ENCODE results near the gene TTC23.

DNA sequence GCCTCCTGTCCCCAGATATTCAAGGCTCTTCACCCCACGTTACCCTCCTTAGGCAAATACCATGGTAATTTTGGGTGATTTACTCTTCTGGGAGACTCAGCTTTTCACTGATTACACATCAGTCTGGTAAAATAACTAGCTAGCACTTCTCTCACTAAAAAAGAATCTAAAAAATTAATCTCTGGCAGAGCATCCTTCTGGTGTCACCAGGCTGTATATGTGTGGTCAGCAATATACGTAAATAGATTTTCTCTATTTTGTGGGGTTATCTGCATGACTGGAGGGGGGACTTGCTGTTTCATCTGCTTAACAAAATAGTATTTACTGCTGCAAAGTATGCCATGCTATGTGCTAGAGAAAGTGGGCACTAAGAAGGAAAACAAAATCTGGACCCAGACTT, 47.0 kb upstream of the TTC23 start:
- TF ChIP-seq POLR2A (IDR thresholded peaks at IDR 0.05; ENCODE audit: low read depth) (no peak), EP300 (IDR thresholded peaks at IDR 0.05) (no peak)
- TF ChIP-seq, protein P1, sequence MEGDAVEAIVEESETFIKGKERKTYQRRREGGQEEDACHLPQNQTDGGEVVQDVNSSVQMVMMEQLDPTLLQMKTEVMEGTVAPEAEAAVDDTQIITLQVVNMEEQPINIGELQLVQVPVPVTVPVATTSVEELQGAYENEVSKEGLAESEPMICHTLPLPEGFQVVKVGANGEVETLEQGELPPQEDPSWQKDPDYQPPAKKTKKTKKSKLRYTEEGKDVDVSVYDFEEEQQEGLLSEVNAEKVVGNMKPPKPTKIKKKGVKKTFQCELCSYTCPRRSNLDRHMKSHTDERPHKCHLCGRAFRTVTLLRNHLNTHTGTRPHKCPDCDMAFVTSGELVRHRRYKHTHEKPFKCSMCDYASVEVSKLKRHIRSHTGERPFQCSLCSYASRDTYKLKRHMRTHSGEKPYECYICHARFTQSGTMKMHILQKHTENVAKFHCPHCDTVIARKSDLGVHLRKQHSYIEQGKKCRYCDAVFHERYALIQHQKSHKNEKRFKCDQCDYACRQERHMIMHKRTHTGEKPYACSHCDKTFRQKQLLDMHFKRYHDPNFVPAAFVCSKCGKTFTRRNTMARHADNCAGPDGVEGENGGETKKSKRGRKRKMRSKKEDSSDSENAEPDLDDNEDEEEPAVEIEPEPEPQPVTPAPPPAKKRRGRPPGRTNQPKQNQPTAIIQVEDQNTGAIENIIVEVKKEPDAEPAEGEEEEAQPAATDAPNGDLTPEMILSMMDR (IDR thresholded peaks at IDR 0.05): no peak
